Renal cortex interstitium (tissue), 11 donors: ENCODE results near the gene SLC27A2. TPM values are rescaled to one million over a fixed set of nuclear protein-coding genes. Genes with fewer than 3 reads are reported as not detected.

ENCODE experiments used
- DNase-seq, 11 donors: peaks; one replicate each; pipeline ENCODE4 v3.0.0-alpha.2; 2013; ENCODE audit warnings: low read depth in 9 of 11, low spot score in 4 of 11; ENCODE audit errors: extremely low read depth in 1 of 11
- polyA plus RNA-seq, 3 donors: library from polyadenylated mRNA; unstranded; fragments of 120-200 nt; gene quantifications; one replicate each; pipeline ENCODE4 v1.2.1, GENCODE V29; 2013; ENCODE audit not compliant: insufficient read length in 3 of 3

The SLC27A2 gene
- polyA plus RNA-seq, 3 donors, result 53.6 to 81.2 (median 59.3) TPM

GRCh38 chr15:50225938-50226337 is 43.9 kb downstream of the SLC27A2 start:
- DNase-seq, result no peak

- no peak for DNase-seq
Measured at GRCh38 chr15:50227076-50227475, 45.1 kb downstream of the SLC27A2 start.

- no peak for DNase-seq
Measured at GRCh38 chr15:50228866-50229265, 46.9 kb downstream of the SLC27A2 start.

- DNase-seq, result no peak
Measured at GRCh38 chr15:50229336-50229735, 47.3 kb downstream of the SLC27A2 start.

GRCh38 chr15:50231761-50232160 is 49.8 kb downstream of the SLC27A2 start:
- no peak for DNase-seq

GRCh38 chr15:50232791-50233190 is 50.8 kb downstream of the SLC27A2 start:
- no peak for DNase-seq

GRCh38 chr15:50233192-50233736 is 51.3 kb downstream of the SLC27A2 start:
- DNase-seq, result no peak

GRCh38 chr15:50234764-50235163 is 52.8 kb downstream of the SLC27A2 start:
- no peak for DNase-seq

GRCh38 chr15:50235794-50236193 is 53.8 kb downstream of the SLC27A2 start:
- DNase-seq, result no peak

- DNase-seq, result no peak
Measured at GRCh38 chr15:50236433-50236832, 54.4 kb downstream of the SLC27A2 start.

- no peak for DNase-seq
Measured at GRCh38 chr15:50238255-50238654, 56.3 kb downstream of the SLC27A2 start.

- DNase-seq, result no peak
Measured at GRCh38 chr15:50241684-50242450, 59.9 kb downstream of the SLC27A2 start.

- DNase-seq, result no peak
Measured at GRCh38 chr15:50244153-50244552, 62.2 kb downstream of the SLC27A2 start.

- no peak for DNase-seq
Measured at GRCh38 chr15:50244959-50245624, 63.1 kb downstream of the SLC27A2 start.

GRCh38 chr15:50246631-50247030 is 64.6 kb downstream of the SLC27A2 start:
- no peak for DNase-seq

- DNase-seq, result no peak
Measured at GRCh38 chr15:50247819-50248655, 66.0 kb downstream of the SLC27A2 start.

- no peak for DNase-seq
Measured at GRCh38 chr15:50248994-50249582, 67.1 kb downstream of the SLC27A2 start.

- DNase-seq, result no peak
Measured at GRCh38 chr15:50249704-50250103, 67.7 kb downstream of the SLC27A2 start.

- DNase-seq, result no peak
Measured at GRCh38 chr15:50250760-50251394, 68.9 kb downstream of the SLC27A2 start.
